DND-41 (cell line): Measurements from ENCODE around the gene PNMT.

Source experiments
- ATAC-seq: fragments of 200-7000 bp; cut with Tn5 transposase; 3 replicates; pipeline ENCODE4 v1.9.1; 2021; ENCODE audit warnings: low read depth; ENCODE audit not compliant: insufficient read depth
- DNase-seq: peaks from one replicate; pipeline ENCODE4 v3.0.0-alpha.2; 2020
- H2AFZ ChIP-seq: 2 replicates; pipeline ENCODE4 v1.6.0; 2012; ENCODE audit warnings: low read depth, low read length
- H3K27ac ChIP-seq: 2 replicates; pipeline ENCODE4 v1.5.1; 2012; ENCODE audit warnings: low read length, inconsistent platforms
- H3K27me3 ChIP-seq: fragments of 200-600 bp; sonication (generic); 2 replicates; pipeline ENCODE4 v1.6.0; 2012; ENCODE audit warnings: low read length, mild to moderate bottlenecking, inconsistent platforms; ENCODE audit not compliant: insufficient read depth, poor library complexity
- H3K36me3 ChIP-seq: 2 replicates; pipeline ENCODE4 v1.5.1; 2012; ENCODE audit warnings: low read length, inconsistent platforms; ENCODE audit not compliant: insufficient read depth
- H3K4me1 ChIP-seq: 2 replicates; pipeline ENCODE4 v1.5.1; 2012; ENCODE audit warnings: mild to moderate bottlenecking, low read length; ENCODE audit not compliant: insufficient read depth
- H3K4me2 ChIP-seq: 2 replicates; pipeline ENCODE4 v1.6.0; 2012; ENCODE audit warnings: mild to moderate bottlenecking, moderate library complexity, low read length, inconsistent platforms; ENCODE audit not compliant: insufficient read depth
- H3K4me3 ChIP-seq, 2 experiments: fragments of 200-600 bp in 1 of 2; shearing (Covaris generic) in 1 of 2; 2 replicates each; pipeline ENCODE4 v1.5.1; 2012 to 2016; ENCODE audit warnings: inconsistent platforms in 2 of 2, low read length in 2 of 2, mild to moderate bottlenecking in 2 of 2, low read depth in 1 of 2, moderate library complexity in 1 of 2
- H3K79me2 ChIP-seq: 2 replicates; pipeline ENCODE4 v1.6.0; 2012; ENCODE audit warnings: low read length, inconsistent platforms; ENCODE audit not compliant: insufficient read depth
- H3K9ac ChIP-seq: 2 replicates; pipeline ENCODE4 v1.6.0; 2012; ENCODE audit warnings: low read depth, mild to moderate bottlenecking, inconsistent platforms, low read length, moderate library complexity
- H3K9me3 ChIP-seq: 2 replicates; pipeline ENCODE4 v1.5.1; 2012; ENCODE audit warnings: low read length, moderate library complexity, mild to moderate bottlenecking, inconsistent platforms; ENCODE audit not compliant: insufficient read depth, severe bottlenecking
- H4K20me1 ChIP-seq: 2 replicates; pipeline ENCODE4 v1.6.0; 2012; ENCODE audit warnings: low read length; ENCODE audit not compliant: insufficient read depth
- CTCF ChIP-seq: IDR thresholded peaks from 2 replicates; pipeline ENCODE4 v1.5.1; 2012; ENCODE audit warnings: borderline replicate concordance, low read length, moderate library complexity, mild to moderate bottlenecking; ENCODE audit not compliant: poor library complexity, severe bottlenecking; ENCODE audit errors: extremely low read depth
- EZH2 ChIP-seq: IDR thresholded peaks from 3 replicates; pipeline ENCODE4 v1.6.1; 2012; ENCODE audit warnings: borderline replicate concordance, low read depth, mild to moderate bottlenecking, moderate library complexity, low read length, inconsistent platforms; ENCODE audit not compliant: severe bottlenecking

The PNMT gene

GRCh38 chr17:39674179-39674578 lies 5.9 kb downstream of the PNMT start:
- H3K79me2 ChIP-seq: no peaks in the 10 kb centered on the region
- no peak overlapping the region for H3K4me2 ChIP-seq
- ATAC-seq (no peak), DNase-seq (no peak)
- peaks cover under 1% of the 10 kb centered on the region for H3K4me1 ChIP-seq
- TF ChIP-seq EZH2: no peak
- 0 out of 2 replicates have a peak, but pooled peaks cover 5% of the 10 kb centered on the region for H3K36me3 ChIP-seq
- no peaks in the 10 kb centered on the region for H3K27me3 ChIP-seq
- H3K9me3 ChIP-seq: no peaks in the 10 kb centered on the region
- no peak overlapping the region for H2AFZ ChIP-seq
- H3K4me3 ChIP-seq: no peak overlapping the region
- no peak overlapping the region for H3K27ac ChIP-seq
- H4K20me1 ChIP-seq: 0 out of 2 replicates have a peak, but pooled peaks cover 3% of the 10 kb centered on the region
- no peak overlapping the region for H3K9ac ChIP-seq

DNA sequence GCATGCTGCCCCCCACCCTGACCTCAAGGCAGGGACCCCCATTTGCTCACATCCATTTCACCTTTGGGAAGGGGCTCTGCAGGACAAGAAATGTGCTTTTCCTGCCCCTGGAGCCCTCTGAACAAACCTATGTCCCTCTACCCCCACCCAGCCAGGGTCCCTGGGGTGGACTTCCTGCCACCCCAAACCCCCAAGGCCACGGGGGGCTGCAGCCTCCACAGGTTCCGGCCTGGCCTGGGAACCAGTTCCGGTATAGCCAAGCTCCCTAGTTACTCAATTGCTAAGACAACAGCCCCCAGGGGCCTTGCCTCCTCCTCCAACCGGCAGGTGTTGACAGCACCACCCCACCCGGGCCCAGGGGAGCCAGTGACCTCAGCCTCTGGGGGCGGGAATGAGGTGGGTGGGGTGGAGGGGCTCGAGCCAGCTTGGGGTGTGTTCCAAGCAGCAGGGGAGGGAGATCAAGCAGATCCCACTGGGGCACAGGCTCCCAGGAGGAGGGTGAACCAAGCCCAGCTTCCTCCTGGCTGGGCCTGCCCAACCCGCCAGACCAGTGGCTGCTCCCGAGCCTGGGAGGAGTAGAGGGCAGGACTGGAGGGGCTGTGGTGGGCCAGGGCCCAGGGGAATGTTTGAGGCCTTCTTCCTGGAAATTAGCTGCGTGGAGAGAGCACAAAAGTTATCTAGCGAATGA lies 6.6 kb downstream of the PNMT start:
- Histone ChIP-seq H3K9ac (no peak overlapping the region), H3K4me3 (no peak overlapping the region), H3K36me3 (0 out of 2 replicates have a peak, but pooled peaks cover 5% of the 10 kb centered on the region), H3K4me2 (no peak overlapping the region), H3K9me3 (no peaks in the 10 kb centered on the region), H3K4me1 (peaks cover 7% of the 10 kb centered on the region), H3K27ac (no peak overlapping the region), H4K20me1 (0 out of 2 replicates have a peak, but pooled peaks cover 3% of the 10 kb centered on the region), H2AFZ (no peak overlapping the region), H3K79me2 (no peaks in the 10 kb centered on the region), H3K27me3 (no peaks in the 10 kb centered on the region)
- DNase-seq (no peak), ATAC-seq (no peak)
- TF ChIP-seq CTCF (no peak), EZH2 (no peak)

DNA sequence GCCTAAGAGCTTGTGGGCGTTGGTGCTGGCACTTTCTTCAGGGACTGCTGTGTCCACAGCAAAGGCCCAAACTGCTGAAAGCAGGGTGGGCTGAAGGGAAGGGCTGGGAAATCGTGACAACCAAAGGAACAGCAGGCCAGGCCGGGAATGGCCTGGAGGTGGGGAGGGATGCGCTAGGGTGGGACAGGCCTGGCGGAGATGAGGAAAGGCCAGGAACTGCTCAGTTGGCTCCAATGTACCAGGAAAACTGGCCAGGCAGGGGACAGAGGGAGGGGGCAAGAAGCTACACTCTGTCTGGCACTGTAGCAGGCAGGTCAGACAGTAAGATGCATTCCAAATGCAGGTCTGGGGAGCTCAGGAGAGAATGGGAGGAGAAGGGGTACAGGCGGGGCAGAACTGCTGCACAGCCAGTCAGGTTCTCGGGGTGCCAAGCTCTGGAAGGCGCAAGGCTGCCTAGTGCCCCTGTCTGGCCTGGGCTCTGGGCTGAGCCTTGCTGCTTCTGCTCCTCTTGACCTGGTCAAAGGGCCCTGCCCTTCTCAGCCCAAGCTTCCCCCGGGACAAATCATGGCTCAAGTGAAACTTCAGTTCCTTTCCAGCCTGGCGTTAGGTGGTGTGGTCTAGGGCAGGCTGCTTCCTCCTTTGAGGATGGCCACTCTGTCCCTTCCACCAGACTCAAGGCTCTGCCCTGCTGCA lies 7.3 kb downstream of the PNMT start:
- Histone ChIP-seq H3K79me2 (no peaks in the 10 kb centered on the region), H3K4me2 (no peak overlapping the region), H3K4me3 (no peak overlapping the region), H2AFZ (no peak overlapping the region), H3K9ac (no peak overlapping the region), H4K20me1 (0 out of 2 replicates have a peak, but pooled peaks cover 3% of the 10 kb centered on the region), H3K9me3 (no peaks in the 10 kb centered on the region), H3K27ac (no peak overlapping the region), H3K36me3 (0 out of 2 replicates have a peak, but pooled peaks cover 5% of the 10 kb centered on the region), H3K27me3 (no peaks in the 10 kb centered on the region), H3K4me1 (peaks cover 10% of the 10 kb centered on the region)
- no peak for DNase-seq
- ATAC-seq: no peak
- no peak for TF ChIP-seq EZH2
- no peak for TF ChIP-seq CTCF
